Astrocyte (in vitro differentiated cells and primary cell): Measurements from ENCODE around the gene NLE1. TPM values are rescaled to one million over a fixed set of nuclear protein-coding genes. Genes with fewer than 3 reads are reported as not detected.

Experiments
- DNase-seq: peaks from one replicate; pipeline ENCODE4 v3.0.0-alpha.2; 2010; ENCODE audit warnings: low read depth
- FAIRE-seq: peaks from 2 replicates; lab custom pipeline; 2011; peaks lifted over from hg19 to GRCh38; lab: Jason Lieb, UNC
- H2AFZ ChIP-seq: 2 replicates; pipeline ENCODE4 v1.6.0; 2012; ENCODE audit warnings: low read depth, low read length, inconsistent platforms
- H3K27ac ChIP-seq: 2 replicates; pipeline ENCODE4 v1.5.1; 2011; ENCODE audit warnings: low read depth, low read length, inconsistent platforms
- H3K27me3 ChIP-seq: 2 replicates; pipeline ENCODE4 v1.6.0; 2011; ENCODE audit warnings: low read length, inconsistent platforms; ENCODE audit not compliant: insufficient read depth
- H3K36me3 ChIP-seq: 2 replicates; pipeline ENCODE4 v1.5.1; 2011; ENCODE audit warnings: low read length, inconsistent platforms; ENCODE audit not compliant: insufficient read depth
- H3K4me1 ChIP-seq: 2 replicates; pipeline ENCODE4 v1.5.1; 2011; ENCODE audit warnings: low read length, inconsistent platforms; ENCODE audit not compliant: insufficient read depth
- H3K4me2 ChIP-seq: 2 replicates; pipeline ENCODE4 v1.6.0; 2012; ENCODE audit warnings: low read length, inconsistent platforms
- H3K4me3 ChIP-seq: 2 replicates; pipeline ENCODE4 v1.5.1; 2011; ENCODE audit warnings: low read depth, mild to moderate bottlenecking, low read length, inconsistent platforms; ENCODE audit not compliant: insufficient read depth
- H3K79me2 ChIP-seq: 2 replicates; pipeline ENCODE4 v1.6.0; 2012; ENCODE audit warnings: mild to moderate bottlenecking, low read length, inconsistent platforms; ENCODE audit not compliant: insufficient read depth
- H3K9ac ChIP-seq: 2 replicates; pipeline ENCODE4 v1.6.0; 2012; ENCODE audit warnings: mild to moderate bottlenecking, low read length, inconsistent platforms
- H3K9me3 ChIP-seq: 2 replicates; pipeline ENCODE4 v1.5.1; 2012; ENCODE audit warnings: low read depth, mild to moderate bottlenecking, low read length, inconsistent platforms; ENCODE audit not compliant: insufficient read depth
- H4K20me1 ChIP-seq: 2 replicates; pipeline ENCODE4 v1.6.0; 2012; ENCODE audit warnings: low read length, inconsistent platforms; ENCODE audit not compliant: insufficient read depth
- H3K27ac Mint-ChIP-seq: one replicate; pipeline ENCODE4 v1.8.0; 2021; ENCODE audit warnings: mild to moderate bottlenecking, mixed read lengths; ENCODE audit not compliant: unreplicated experiment
- H3K27me3 Mint-ChIP-seq: one replicate; pipeline ENCODE4 v1.8.0; 2021; ENCODE audit warnings: low read depth, mixed read lengths; ENCODE audit not compliant: unreplicated experiment
- H3K36me3 Mint-ChIP-seq: one replicate; pipeline ENCODE4 v1.8.0; 2021; ENCODE audit warnings: low read depth, mixed read lengths; ENCODE audit not compliant: unreplicated experiment
- H3K4me1 Mint-ChIP-seq: one replicate; pipeline ENCODE4 v1.8.0; 2021; ENCODE audit warnings: low read depth, mixed read lengths; ENCODE audit not compliant: unreplicated experiment
- H3K4me3 Mint-ChIP-seq: one replicate; pipeline ENCODE4 v1.8.0; 2021; ENCODE audit warnings: mild to moderate bottlenecking, moderate library complexity, mixed read lengths; ENCODE audit not compliant: unreplicated experiment
- H3K9me3 Mint-ChIP-seq: one replicate; pipeline ENCODE4 v1.8.0; 2021; ENCODE audit warnings: mild to moderate bottlenecking, mixed read lengths; ENCODE audit not compliant: unreplicated experiment
- EZH2 ChIP-seq: IDR thresholded peaks from 2 replicates; pipeline ENCODE4 v1.6.1; 2012; ENCODE audit warnings: mild to moderate bottlenecking, low read length, inconsistent platforms; ENCODE audit not compliant: insufficient read depth
- total RNA-seq: library from RNA; stranded (reverse); gene quantifications from 2 replicates; pipeline ENCODE4 v1.2.1, GENCODE V29; 2021
- TF ChIP-seq, protein P1 (sequence below): IDR thresholded peaks from 2 replicates; pipeline ENCODE4 v1.5.1; 2011; ENCODE audit warnings: low read depth, mild to moderate bottlenecking, inconsistent platforms, low read length, moderate library complexity; ENCODE audit not compliant: insufficient read depth

Gene NLE1
- total RNA-seq, 1 donor from 2014 or later: 19.8 TPM

- Histone ChIP-seq H3K4me2 (no peak overlapping the region), H3K9me3 (no peaks in the 10 kb centered on the region), H2AFZ (no peak overlapping the region), H3K4me3 (no peak overlapping the region), H3K27me3 (no peaks in the 10 kb centered on the region), H3K4me1 (no peaks in the 10 kb centered on the region), H3K9ac (no peak overlapping the region), H3K27ac (no peak overlapping the region), H3K36me3 (peaks cover 27% of the 10 kb centered on the region), H3K79me2 (no peaks in the 10 kb centered on the region), H4K20me1 (no peaks in the 10 kb centered on the region)
- FAIRE-seq: no peak
- Mint-ChIP-seq H3K27me3 (no peaks in the 10 kb centered on the region), H3K36me3 (peaks cover 20% of the 10 kb centered on the region), H3K4me3 (no peak overlapping the region), H3K4me1 (peaks cover 4% of the 10 kb centered on the region), H3K27ac (no peak overlapping the region), H3K9me3 (no peaks in the 10 kb centered on the region)
- no peak for DNase-seq
- no peak for TF ChIP-seq EZH2
- TF ChIP-seq, protein P1, sequence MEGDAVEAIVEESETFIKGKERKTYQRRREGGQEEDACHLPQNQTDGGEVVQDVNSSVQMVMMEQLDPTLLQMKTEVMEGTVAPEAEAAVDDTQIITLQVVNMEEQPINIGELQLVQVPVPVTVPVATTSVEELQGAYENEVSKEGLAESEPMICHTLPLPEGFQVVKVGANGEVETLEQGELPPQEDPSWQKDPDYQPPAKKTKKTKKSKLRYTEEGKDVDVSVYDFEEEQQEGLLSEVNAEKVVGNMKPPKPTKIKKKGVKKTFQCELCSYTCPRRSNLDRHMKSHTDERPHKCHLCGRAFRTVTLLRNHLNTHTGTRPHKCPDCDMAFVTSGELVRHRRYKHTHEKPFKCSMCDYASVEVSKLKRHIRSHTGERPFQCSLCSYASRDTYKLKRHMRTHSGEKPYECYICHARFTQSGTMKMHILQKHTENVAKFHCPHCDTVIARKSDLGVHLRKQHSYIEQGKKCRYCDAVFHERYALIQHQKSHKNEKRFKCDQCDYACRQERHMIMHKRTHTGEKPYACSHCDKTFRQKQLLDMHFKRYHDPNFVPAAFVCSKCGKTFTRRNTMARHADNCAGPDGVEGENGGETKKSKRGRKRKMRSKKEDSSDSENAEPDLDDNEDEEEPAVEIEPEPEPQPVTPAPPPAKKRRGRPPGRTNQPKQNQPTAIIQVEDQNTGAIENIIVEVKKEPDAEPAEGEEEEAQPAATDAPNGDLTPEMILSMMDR: no peak
These were observed 11.7 kb downstream of the NLE1 start for GRCh38 chr17:35130392-35130791.

GRCh38 chr17:35129973-35130351 lies 12.1 kb downstream of the NLE1 start:
- Mint-ChIP-seq H3K36me3 (peaks cover 17% of the 10 kb centered on the region), H3K9me3 (no peaks in the 10 kb centered on the region), H3K27me3 (no peaks in the 10 kb centered on the region), H3K4me3 (no peak overlapping the region), H3K4me1 (peaks cover 4% of the 10 kb centered on the region), H3K27ac (no peak overlapping the region)
- no peak overlapping the region for H3K9ac ChIP-seq
- no peaks in the 10 kb centered on the region for H4K20me1 ChIP-seq
- no peaks in the 10 kb centered on the region for H3K9me3 ChIP-seq
- DNase-seq (no peak), FAIRE-seq (no peak)
- H2AFZ ChIP-seq: no peak overlapping the region
- no peak overlapping the region for H3K4me3 ChIP-seq
- H3K79me2 ChIP-seq: no peaks in the 10 kb centered on the region
- no peak overlapping the region for H3K4me2 ChIP-seq
- H3K27me3 ChIP-seq: no peaks in the 10 kb centered on the region
- H3K4me1 ChIP-seq: no peaks in the 10 kb centered on the region
- peaks cover 23% of the 10 kb centered on the region for H3K36me3 ChIP-seq
- H3K27ac ChIP-seq: no peak overlapping the region
- TF ChIP-seq, protein P1: no peak
- TF ChIP-seq EZH2: no peak

DNA sequence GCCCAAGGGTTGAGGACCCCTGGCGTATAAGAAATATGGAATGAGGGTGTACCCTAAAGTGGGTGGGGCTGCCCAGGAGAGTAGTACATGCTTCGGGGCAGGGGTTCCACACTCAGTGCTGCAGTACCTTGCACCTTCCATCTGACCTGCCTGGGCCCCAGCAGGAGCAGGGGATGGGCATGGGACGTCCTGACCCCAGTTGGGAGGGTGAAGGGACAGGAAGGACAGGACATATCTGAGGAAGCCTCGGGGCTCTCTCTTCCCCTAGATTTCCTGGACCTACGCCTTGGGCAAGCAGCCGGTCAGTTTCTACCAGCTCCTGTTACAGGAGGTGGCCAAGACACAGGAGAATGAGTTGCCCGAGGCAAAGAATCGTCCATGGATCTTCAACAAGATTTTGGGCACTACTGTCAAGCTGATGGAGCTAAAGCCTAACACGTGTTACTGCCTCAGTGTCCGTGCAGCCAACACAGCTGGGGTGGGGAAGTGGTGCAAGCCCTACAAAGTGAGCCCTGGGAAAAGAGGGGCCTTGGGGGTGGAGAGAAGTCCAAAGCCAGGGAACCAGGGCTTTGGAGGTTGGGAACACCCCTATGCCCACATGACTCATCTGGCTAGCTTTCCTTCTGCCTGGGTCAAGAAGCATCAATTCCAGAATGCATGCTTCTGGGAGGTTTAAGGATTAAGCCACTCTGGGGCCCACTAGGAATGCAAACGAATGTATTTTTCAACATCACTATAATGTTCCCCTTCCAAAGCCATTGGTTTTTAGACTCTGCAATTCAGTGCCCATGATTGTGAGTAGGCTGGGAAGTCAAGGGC lies 12.7 kb downstream of the NLE1 start:
- Mint-ChIP-seq H3K27me3 (no peaks in the 10 kb centered on the region), H3K9me3 (no peaks in the 10 kb centered on the region), H3K36me3 (peaks cover 17% of the 10 kb centered on the region), H3K4me3 (no peak overlapping the region), H3K27ac (no peak overlapping the region), H3K4me1 (peaks cover 4% of the 10 kb centered on the region)
- Histone ChIP-seq H3K27ac (no peak overlapping the region), H4K20me1 (no peaks in the 10 kb centered on the region), H3K4me2 (no peak overlapping the region), H3K4me1 (no peaks in the 10 kb centered on the region), H3K79me2 (no peaks in the 10 kb centered on the region), H2AFZ (no peak overlapping the region), H3K36me3 (peaks cover 18% of the 10 kb centered on the region), H3K9me3 (no peaks in the 10 kb centered on the region), H3K27me3 (no peaks in the 10 kb centered on the region), H3K4me3 (no peak overlapping the region), H3K9ac (no peak overlapping the region)
- DNase-seq (no peak), FAIRE-seq (no peak)
- TF ChIP-seq EZH2: no peak
- TF ChIP-seq, protein P1: no peak
